Endodermal cell (in vitro differentiated cells): ENCODE results near the gene WWP2. TPM values are rescaled to one million over a fixed set of nuclear protein-coding genes. Genes with fewer than 3 reads are reported as not detected.

ENCODE experiments used
- DNase-seq: peaks from one replicate; pipeline ENCODE4 v3.0.0-alpha.2; 2017
- H3K27ac ChIP-seq: 2 replicates; pipeline ENCODE4 v1.5.1; 2013; ENCODE audit warnings: mild to moderate bottlenecking, low read depth, low read length, moderate library complexity
- H3K27me3 ChIP-seq: 2 replicates; pipeline ENCODE4 v1.6.1; 2013; ENCODE audit warnings: mild to moderate bottlenecking, low read length, moderate library complexity; ENCODE audit not compliant: insufficient read depth, control insufficient read depth, poor library complexity, severe bottlenecking
- H3K36me3 ChIP-seq: 2 replicates; pipeline ENCODE4 v1.7.0; 2013; ENCODE audit warnings: mild to moderate bottlenecking, low read length, moderate library complexity; ENCODE audit not compliant: control insufficient read depth, insufficient read depth
- H3K4me1 ChIP-seq: one replicate; pipeline ENCODE4 v1.7.0; 2013; ENCODE audit warnings: low read length; ENCODE audit not compliant: control insufficient read depth, insufficient read depth
- H3K4me3 ChIP-seq: 2 replicates; pipeline ENCODE4 v1.5.1; 2013; ENCODE audit warnings: mild to moderate bottlenecking, low read length, moderate library complexity
- H3K9ac ChIP-seq: 2 replicates; pipeline ENCODE4 v1.6.1; 2013; ENCODE audit warnings: mild to moderate bottlenecking, low read length, moderate library complexity; ENCODE audit not compliant: poor library complexity, severe bottlenecking; ENCODE audit errors: extremely low read depth
- H3K9me3 ChIP-seq: 2 replicates; pipeline ENCODE4 v1.6.1; 2013; ENCODE audit warnings: mild to moderate bottlenecking, low read length, moderate library complexity; ENCODE audit not compliant: control insufficient read depth
- H3K27ac Mint-ChIP-seq: 2 replicates; pipeline ENCODE4 v1.8.0; 2020; ENCODE audit warnings: mixed read lengths
- H3K27me3 Mint-ChIP-seq: 2 replicates; pipeline ENCODE4 v1.8.0; 2021; ENCODE audit warnings: mild to moderate bottlenecking, mixed read lengths; ENCODE audit not compliant: insufficient read depth
- H3K36me3 Mint-ChIP-seq: 2 replicates; pipeline ENCODE4 v1.8.0; 2020; ENCODE audit warnings: low read depth, mixed read lengths
- H3K4me1 Mint-ChIP-seq: 2 replicates; pipeline ENCODE4 v1.8.0; 2020; ENCODE audit warnings: mixed read lengths
- H3K4me3 Mint-ChIP-seq: 2 replicates; pipeline ENCODE4 v1.8.0; 2020; ENCODE audit warnings: mild to moderate bottlenecking, moderate library complexity, mixed read lengths
- H3K9me3 Mint-ChIP-seq: 2 replicates; pipeline ENCODE4 v1.8.0; 2020; ENCODE audit warnings: mild to moderate bottlenecking, mixed read lengths
- CTCF ChIP-seq: fragments of 200-600 bp; sonication (generic); conservative IDR thresholded peaks from 2 replicates; pipeline ENCODE4 v1.5.0; 2021; ENCODE audit warnings: antibody characterized with exemption, mild to moderate bottlenecking
- WGBS, 2 experiments: methylation state at CpG; one replicate each; pipeline versions ENCODE4 v1.1.5 to v1.1.7; 2013; ENCODE audit warnings: missing lambda C conversion rate in 2 of 2, mixed read lengths in 1 of 2; ENCODE audit not compliant: insufficient coverage in 1 of 2, insufficient read length in 1 of 2; 5-methylcytosine and 5-hydroxymethylcytosine counted together
- total RNA-seq, 2 donors: library from RNA; stranded (reverse); fragmentation: NEBNext Ultra II Directional in 1 of 2; extraction: Animal tissue kit (Norgen Biotek cat#: 25700) in 1 of 2; gene quantifications; 2 replicates in 1 of 2; 3 replicates in 1 of 2; pipeline ENCODE4 v1.2.1, GENCODE V29; 2021

WWP2 gene
- total RNA-seq, 2 donors from 2014 or later = 42.3 to 50.0 TPM

GRCh38 chr16:69890114-69890891 is 128.2 kb downstream of the WWP2 start:
- Mint-ChIP-seq H3K27ac (peak overlapping the region; percentile 84), H3K4me3 (no peak overlapping the region), H3K4me1 (peaks cover 12% of the 10 kb centered on the region), H3K9me3 (no peaks in the 10 kb centered on the region), H3K27me3 (no peaks in the 10 kb centered on the region), H3K36me3 (peaks cover 33% of the 10 kb centered on the region)
- no peak for TF ChIP-seq CTCF
- Histone ChIP-seq H3K4me3 (no peak overlapping the region), H3K27me3 (no peaks in the 10 kb centered on the region), H3K36me3 (peaks cover 18% of the 10 kb centered on the region), H3K9ac (no peak overlapping the region), H3K4me1 (no peaks in the 10 kb centered on the region), H3K27ac (peak overlapping the region; percentile 79), H3K9me3 (no peaks in the 10 kb centered on the region)
- WGBS, 2 experiments = 88% methylated on average over 14 to 17 of the region's 17 CpGs
- DNase-seq = peak; percentile 77

- Histone ChIP-seq H3K9ac (no peak overlapping the region), H3K4me1 (no peaks in the 10 kb centered on the region), H3K4me3 (no peak overlapping the region), H3K27ac (peak overlapping the region; percentile 79), H3K27me3 (no peaks in the 10 kb centered on the region), H3K9me3 (no peaks in the 10 kb centered on the region), H3K36me3 (peaks cover 18% of the 10 kb centered on the region)
- H3K4me1 Mint-ChIP-seq = peaks cover 7% of the 10 kb centered on the region
- DNase-seq = no peak
- H3K9me3 Mint-ChIP-seq = no peaks in the 10 kb centered on the region
- H3K36me3 Mint-ChIP-seq = peaks cover 32% of the 10 kb centered on the region
- no peaks in the 10 kb centered on the region for H3K27me3 Mint-ChIP-seq
- TF ChIP-seq CTCF = no peak
- WGBS, 2 experiments = 91 to 93% methylated on average over 7 to 8 of the region's 8 CpGs
- peak overlapping the region; percentile 84 for H3K27ac Mint-ChIP-seq
- no peak overlapping the region for H3K4me3 Mint-ChIP-seq
Measured at GRCh38 chr16:69890892-69891282, 128.8 kb downstream of the WWP2 start.

GRCh38 chr16:69892378-69892777 is 130.2 kb downstream of the WWP2 start:
- Mint-ChIP-seq H3K27me3 (no peaks in the 10 kb centered on the region), H3K9me3 (no peaks in the 10 kb centered on the region), H3K4me1 (peaks cover 7% of the 10 kb centered on the region), H3K27ac (no peak overlapping the region), H3K36me3 (peaks cover 29% of the 10 kb centered on the region), H3K4me3 (no peak overlapping the region)
- no peak for DNase-seq
- Histone ChIP-seq H3K9me3 (no peaks in the 10 kb centered on the region), H3K4me1 (no peaks in the 10 kb centered on the region), H3K9ac (no peak overlapping the region), H3K4me3 (no peak overlapping the region), H3K27me3 (no peaks in the 10 kb centered on the region), H3K36me3 (peaks cover 18% of the 10 kb centered on the region), H3K27ac (no peak overlapping the region)
- TF ChIP-seq CTCF = no peak
- WGBS, 2 experiments = 95 to 100% methylated on average over 2 of the region's 2 CpGs
